Limb (tissue), 2 donors: ENCODE data around the gene CACTIN.
"Not testable (repeated sequence)": the region's sequence is repeated elsewhere in the genome, so short reads cannot be mapped to it uniquely, and the experiment has no call there.

Source experiments
- DNase-seq, 2 donors: peaks; one replicate each; pipeline ENCODE4 v3.0.0-alpha.2; 2016; ENCODE audit errors: extremely low spot score in 2 of 2

Gene CACTIN

DNA sequence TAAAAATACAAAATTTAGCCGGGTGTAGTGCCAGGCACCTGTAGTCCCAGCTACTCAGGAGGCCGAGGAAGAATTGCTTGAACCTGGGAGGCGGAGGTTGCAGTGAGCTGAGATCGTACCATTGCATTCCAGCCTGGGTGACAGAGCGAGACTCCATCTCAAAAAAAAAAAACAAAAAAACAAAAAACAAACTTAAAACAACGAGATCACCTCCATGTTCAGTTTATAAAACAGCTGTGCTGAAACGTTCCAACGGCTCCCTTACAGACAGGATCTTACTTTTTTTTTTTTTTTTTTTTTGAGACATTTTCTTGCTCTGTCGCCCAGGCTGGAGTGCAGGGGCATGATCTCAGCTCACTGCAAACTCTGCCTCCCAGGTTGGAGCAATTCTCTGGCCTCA lies 2.2 kb upstream of the CACTIN start:
- not testable (repeated sequence) for DNase-seq

DNA sequence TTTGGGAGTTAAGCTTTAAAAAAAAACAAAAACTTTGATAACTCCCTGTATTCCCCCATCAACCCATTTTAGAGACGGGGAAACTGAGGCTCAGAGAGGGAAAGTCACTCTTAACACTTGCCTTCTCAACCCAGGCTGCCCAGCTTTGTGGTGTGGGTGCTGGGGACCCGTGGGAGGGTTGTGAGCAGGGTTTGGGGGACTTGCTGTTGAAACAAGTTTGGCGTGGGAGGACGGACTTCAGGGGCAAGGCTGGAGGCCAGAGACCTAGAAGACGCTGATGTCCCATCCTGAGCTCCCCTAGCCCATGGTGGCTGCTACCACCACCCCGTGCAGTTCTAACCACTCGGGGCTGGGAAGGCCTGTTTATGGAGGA lies 747 bp upstream of the CACTIN start:
- no peak for DNase-seq

DNA sequence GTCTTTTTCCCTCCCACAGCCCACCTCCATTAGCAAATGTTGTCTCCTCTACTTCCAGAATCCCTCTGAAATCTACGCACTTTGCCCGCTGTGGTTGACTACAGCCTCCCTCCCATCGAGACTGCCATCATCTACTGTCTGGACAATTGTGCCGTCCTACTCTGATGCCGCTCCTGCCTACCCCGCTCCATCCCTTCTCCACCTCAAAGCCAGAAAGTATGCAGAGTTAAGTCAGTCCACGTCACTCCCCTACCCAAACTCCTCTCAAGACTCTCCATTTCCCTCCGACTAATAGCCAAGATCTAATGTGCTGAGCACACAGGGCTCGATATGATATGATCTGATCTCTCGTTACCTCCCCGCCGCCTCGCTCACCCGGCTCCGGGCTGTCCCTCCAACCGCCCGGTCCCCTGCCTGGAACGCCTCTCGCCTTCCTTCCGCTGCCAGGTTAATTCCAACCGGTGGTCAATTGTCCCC lies 556 bp downstream of the CACTIN start:
- DNase-seq = no peak

GRCh38 chr19:3623716-3624115 lies 2.9 kb downstream of the CACTIN start:
- DNase-seq = no peak

- no peak for DNase-seq
Observed at GRCh38 chr19:3622224-3622623, 4.4 kb downstream of the CACTIN start.

GRCh38 chr19:3621689-3622088 lies 4.9 kb downstream of the CACTIN start:
- no peak for DNase-seq

GRCh38 chr19:3620817-3621547 lies 5.6 kb downstream of the CACTIN start:
- DNase-seq = no peak

DNA sequence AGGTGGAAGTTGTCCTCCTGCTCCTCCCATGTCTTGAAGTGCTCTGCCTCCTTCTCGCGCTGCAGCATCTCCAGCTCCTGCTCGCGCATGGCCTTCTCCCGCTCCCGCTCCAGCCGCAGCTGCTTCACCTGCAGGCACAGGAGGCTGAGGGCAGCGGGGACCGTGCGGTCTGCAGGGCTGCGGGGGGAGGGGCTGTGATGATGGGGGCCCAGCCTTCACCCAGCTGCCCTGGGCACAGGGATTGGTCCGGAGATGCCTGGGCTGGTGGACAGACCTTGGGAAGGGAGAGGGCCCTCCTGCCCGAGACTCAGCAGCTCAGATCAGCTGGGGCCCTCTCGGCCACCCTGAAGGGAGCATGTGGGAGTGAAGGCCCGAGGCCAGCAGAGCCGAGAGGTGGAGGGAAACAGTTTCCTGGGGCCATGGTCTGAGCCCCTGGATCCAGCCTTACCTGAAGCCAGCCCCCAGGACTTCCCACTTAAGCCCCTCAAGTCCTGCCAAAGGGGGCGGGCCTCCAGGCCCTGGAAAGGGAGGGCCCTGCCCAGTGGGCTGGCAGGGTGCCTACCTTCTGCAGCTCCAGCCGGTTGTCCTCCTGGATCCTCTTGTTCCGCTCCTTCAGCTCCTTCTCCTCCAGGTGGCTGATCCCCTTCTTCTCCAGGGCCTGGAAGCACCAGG lies 6.3 kb downstream of the CACTIN start:
- DNase-seq = no peak

DNA sequence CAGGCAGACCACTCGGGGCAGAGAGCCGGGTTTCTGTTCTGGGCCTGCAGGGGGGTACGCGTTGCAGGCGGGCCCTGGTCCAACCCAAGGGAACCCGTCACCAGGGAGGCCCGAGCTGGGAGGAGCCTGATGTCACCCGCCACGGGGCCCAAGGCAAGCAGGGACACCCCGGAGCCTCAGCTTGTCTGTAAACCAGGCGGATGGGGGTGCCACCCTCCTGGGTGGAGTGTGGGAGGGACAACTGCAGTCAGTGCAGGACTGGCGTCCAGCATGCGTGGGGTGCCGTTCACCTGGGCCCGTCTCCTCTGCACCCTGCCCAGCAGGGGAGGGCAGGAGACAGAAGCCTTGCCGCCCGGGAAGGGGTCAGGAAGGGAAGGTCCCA lies 7.0 kb downstream of the CACTIN start:
- no peak for DNase-seq

DNA sequence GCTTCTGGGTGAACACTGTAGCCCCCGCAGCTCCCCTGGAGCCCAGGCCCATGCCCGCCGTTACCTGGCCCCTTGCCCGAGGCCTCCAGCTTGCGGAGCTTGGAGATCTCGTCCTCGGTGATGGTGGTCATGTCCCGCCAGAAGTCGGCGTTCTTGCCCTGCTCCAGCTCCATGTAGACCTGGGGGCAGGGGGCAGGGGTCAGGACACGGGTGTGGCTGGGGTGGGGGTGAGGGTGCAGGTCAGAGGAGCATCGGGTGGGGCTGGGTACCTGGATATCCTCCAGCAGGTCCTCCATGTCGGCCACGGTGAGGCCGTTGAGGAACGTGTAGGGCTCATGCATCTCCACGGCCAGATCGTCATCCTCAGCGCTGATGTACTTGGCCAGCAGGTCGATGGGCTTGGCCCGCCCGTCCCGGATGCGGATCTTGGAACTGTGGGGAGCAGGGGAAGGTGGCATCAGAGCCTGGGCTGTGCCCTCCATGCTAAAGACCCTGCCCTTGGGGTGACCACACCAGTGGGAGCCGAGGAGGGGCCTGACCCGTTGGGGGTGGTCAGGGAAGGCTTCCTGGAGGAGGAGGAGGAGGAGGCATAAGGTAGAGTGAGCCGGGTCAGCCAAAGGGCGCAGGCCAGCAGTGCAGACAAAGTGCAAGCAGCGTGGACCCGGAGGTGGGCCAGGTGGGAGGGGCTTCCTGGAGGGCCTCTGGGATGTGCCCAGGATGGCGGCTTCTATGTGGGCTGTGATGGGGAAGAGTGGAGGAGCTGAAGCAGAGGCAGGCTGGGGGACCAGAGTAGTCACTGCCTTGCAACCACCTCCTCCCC lies 7.6 kb downstream of the CACTIN start:
- DNase-seq = no peak

- peak in 1 of 2 donors; percentile 75 for DNase-seq
Observed at GRCh38 chr19:3618144-3618810, 8.3 kb downstream of the CACTIN start.

DNA sequence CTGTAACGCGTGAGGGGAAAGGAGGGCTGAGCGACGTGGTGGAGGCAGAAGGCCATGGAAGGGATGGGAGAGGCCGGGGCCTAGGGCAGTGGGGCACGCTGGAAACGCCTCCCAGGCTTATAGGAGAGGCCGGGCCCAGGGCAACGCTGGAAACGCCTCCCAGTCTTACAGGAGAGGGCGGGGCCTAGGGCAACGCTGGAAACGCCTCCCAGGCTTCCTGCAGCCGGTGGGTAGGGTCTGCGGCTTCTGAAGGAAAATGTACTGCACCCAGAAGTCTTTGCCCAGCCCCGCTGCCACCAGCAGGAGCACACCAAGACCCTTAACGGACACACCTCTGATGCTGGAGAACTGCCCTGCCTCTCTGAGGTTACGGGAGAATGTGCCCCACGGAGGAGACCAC lies 9.1 kb downstream of the CACTIN start:
- DNase-seq = no peak

GRCh38 chr19:3615524-3616135 lies 11.0 kb downstream of the CACTIN start:
- no peak for DNase-seq

- DNase-seq = no peak
Observed at GRCh38 chr19:3614858-3615505, 11.6 kb downstream of the CACTIN start.

GRCh38 chr19:3613818-3614661 lies 12.6 kb downstream of the CACTIN start:
- no peak for DNase-seq

- no peak for DNase-seq
Observed at GRCh38 chr19:3612901-3613741, 13.5 kb downstream of the CACTIN start.

GRCh38 chr19:3612330-3612729 lies 14.3 kb downstream of the CACTIN start:
- DNase-seq = no peak

- DNase-seq = no peak
Observed at GRCh38 chr19:3611841-3612240, 14.7 kb downstream of the CACTIN start.
